Upper lobe of left lung (tissue), 4 donors: ENCODE measurements around the gene ZNF385B.
A peak's percentile ranks its signal among the peaks of the same experiment; 100 is the strongest.

ENCODE experiments used
- POLR2A ChIP-seq, 4 donors: fragments of 450-650 bp; IDR thresholded peaks; one replicate each; pipeline ENCODE4 v1.5.1; 2016 to 2017; ENCODE audit warnings: antibody characterized with exemption in 4 of 4, mild to moderate bottlenecking in 2 of 4
- POLR2AphosphoS5 ChIP-seq, 2 donors: sonication (generic); formaldehyde crosslinking; IDR thresholded peaks; one replicate each; pipeline ENCODE4 v1.5.1; 2017; ENCODE audit warnings: antibody characterized with exemption in 2 of 2
- TF ChIP-seq, protein P1 (sequence below), 6 experiments: fragments of 450-650 bp in 4 of 6; fragments of 200-600 bp in 2 of 6; sonication (generic) in 2 of 6; IDR thresholded peaks; one replicate each; pipeline ENCODE4 v1.5.1; 2016 to 2019; ENCODE audit warnings: antibody characterized with exemption in 6 of 6

- TF ChIP-seq POLR2A (IDR thresholded peaks at IDR 0.05), result peak in 1 of 4 donors; percentile 30
- no peak for TF ChIP-seq POLR2AphosphoS5 (IDR thresholded peaks at IDR 0.05)
- TF ChIP-seq, protein P1, sequence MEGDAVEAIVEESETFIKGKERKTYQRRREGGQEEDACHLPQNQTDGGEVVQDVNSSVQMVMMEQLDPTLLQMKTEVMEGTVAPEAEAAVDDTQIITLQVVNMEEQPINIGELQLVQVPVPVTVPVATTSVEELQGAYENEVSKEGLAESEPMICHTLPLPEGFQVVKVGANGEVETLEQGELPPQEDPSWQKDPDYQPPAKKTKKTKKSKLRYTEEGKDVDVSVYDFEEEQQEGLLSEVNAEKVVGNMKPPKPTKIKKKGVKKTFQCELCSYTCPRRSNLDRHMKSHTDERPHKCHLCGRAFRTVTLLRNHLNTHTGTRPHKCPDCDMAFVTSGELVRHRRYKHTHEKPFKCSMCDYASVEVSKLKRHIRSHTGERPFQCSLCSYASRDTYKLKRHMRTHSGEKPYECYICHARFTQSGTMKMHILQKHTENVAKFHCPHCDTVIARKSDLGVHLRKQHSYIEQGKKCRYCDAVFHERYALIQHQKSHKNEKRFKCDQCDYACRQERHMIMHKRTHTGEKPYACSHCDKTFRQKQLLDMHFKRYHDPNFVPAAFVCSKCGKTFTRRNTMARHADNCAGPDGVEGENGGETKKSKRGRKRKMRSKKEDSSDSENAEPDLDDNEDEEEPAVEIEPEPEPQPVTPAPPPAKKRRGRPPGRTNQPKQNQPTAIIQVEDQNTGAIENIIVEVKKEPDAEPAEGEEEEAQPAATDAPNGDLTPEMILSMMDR (IDR thresholded peaks at IDR 0.05), result no peak
Observed at GRCh38 chr2:179561702-179562101, 299.7 kb downstream of the ZNF385B start.
